ENCODE results near the gene HIVEP3.

DNA sequence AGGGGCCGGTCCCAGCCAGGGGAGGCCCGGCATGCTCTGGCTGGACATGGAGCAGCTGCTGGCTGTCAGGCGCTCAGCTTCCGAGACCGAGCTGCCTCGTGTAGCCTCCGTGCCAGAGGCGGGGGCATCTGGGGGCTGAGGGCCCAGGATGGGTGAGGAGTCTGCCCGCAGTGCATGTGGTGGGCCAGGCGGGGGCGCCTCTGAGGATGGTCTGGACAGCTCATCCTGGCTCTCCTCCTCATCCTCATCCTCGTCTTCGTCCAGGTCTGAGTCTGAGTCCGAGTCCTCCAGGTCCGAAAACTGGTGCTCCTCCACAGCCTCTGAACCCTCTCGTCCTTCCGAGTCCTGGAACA is 405.4 kb downstream of the HIVEP3 start:
- TF ChIP-seq, protein P1, sequence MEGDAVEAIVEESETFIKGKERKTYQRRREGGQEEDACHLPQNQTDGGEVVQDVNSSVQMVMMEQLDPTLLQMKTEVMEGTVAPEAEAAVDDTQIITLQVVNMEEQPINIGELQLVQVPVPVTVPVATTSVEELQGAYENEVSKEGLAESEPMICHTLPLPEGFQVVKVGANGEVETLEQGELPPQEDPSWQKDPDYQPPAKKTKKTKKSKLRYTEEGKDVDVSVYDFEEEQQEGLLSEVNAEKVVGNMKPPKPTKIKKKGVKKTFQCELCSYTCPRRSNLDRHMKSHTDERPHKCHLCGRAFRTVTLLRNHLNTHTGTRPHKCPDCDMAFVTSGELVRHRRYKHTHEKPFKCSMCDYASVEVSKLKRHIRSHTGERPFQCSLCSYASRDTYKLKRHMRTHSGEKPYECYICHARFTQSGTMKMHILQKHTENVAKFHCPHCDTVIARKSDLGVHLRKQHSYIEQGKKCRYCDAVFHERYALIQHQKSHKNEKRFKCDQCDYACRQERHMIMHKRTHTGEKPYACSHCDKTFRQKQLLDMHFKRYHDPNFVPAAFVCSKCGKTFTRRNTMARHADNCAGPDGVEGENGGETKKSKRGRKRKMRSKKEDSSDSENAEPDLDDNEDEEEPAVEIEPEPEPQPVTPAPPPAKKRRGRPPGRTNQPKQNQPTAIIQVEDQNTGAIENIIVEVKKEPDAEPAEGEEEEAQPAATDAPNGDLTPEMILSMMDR (IDR thresholded peaks at IDR 0.05), result peak in 1 of 6 experiments; percentile 9
- TF ChIP-seq POLR2A (IDR thresholded peaks at IDR 0.05), result no peak
